A549 (cell line): Measurements from ENCODE around the gene MED9. TPM values are rescaled to one million over a fixed set of nuclear protein-coding genes. Genes with fewer than 3 reads are reported as not detected.

ENCODE experiments used
- ATAC-seq, 2 experiments: fragments of 200-7000 bp in 1 of 2; fragments of >200 bp in 1 of 2; cut with Nextera tagmentation in 1 of 2; cut with Tn5 transposase in 1 of 2; 3 replicates each; pipeline versions ENCODE4 v1.8.0 to v1.9.1; 2018 to 2020; ENCODE audit warnings: mild to moderate bottlenecking in 1 of 2, moderate library complexity in 1 of 2
- CTCF ChIA-PET: fragments of 300-600 bp; sonication (Branson Sonifier 250); formaldehyde crosslinking; extraction: SDS; loops from one replicate; lab custom pipeline; 2021; ENCODE audit warnings: antibody characterized with exemption, inconsistent platforms; lab: Yijun Ruan, JAX
- POLR2A ChIA-PET: fragments of 350-600 bp; formaldehyde crosslinking; extraction: SDS; loops from one replicate; lab custom pipeline; 2021; ENCODE audit warnings: antibody characterized with exemption, inconsistent platforms; lab: Yijun Ruan, JAX
- DNase-seq, 2 experiments: peaks; one replicate each; pipeline versions ENCODE4 v3.0.0 to v3.0.0-alpha.2; 2011 to 2016; ENCODE audit warnings: low read depth in 1 of 2, low spot score in 1 of 2
- FAIRE-seq: peaks from 2 replicates; lab custom pipeline; 2011; peaks lifted over from hg19 to GRCh38; lab: Jason Lieb, UNC
- H3K27ac ChIP-seq, 2 experiments: fragments of >200 bp; sonication (Bioruptor Twin); formaldehyde crosslinking; 3 replicates each; pipeline ENCODE4 v1.5.1; 2016 to 2017
- H3K4me1 ChIP-seq: fragments of >200 bp; sonication (Bioruptor Twin); formaldehyde crosslinking; 3 replicates; pipeline ENCODE4 v1.6.1; 2016
- H3K4me2 ChIP-seq: fragments of >200 bp; sonication (Bioruptor Twin); formaldehyde crosslinking; 3 replicates; pipeline ENCODE4 v1.6.1; 2016
- H3K4me3 ChIP-seq: fragments of >200 bp; sonication (Bioruptor Twin); formaldehyde crosslinking; 3 replicates; pipeline ENCODE4 v1.5.1; 2016
- H3K9me3 ChIP-seq: fragments of >200 bp; sonication (Bioruptor Twin); formaldehyde crosslinking; 3 replicates; pipeline ENCODE4 v1.6.1; 2016
- BHLHE40 ChIP-seq: IDR thresholded peaks from 2 replicates; pipeline ENCODE4 v1.6.1; 2012; ENCODE audit warnings: low read depth, low read length, inconsistent platforms
- CBX2 ChIP-seq: fragments of 200-600 bp; sonication (generic); IDR thresholded peaks from 2 replicates; pipeline ENCODE4 v1.6.1; 2016; ENCODE audit warnings: low read depth, mild to moderate bottlenecking, borderline replicate concordance
- CEBPB ChIP-seq, 2 experiments: fragments of >200 bp in 1 of 2; sonication (Bioruptor Twin) in 1 of 2; formaldehyde crosslinking in 1 of 2; IDR thresholded peaks; 2 replicates each; pipeline ENCODE4 v1.6.1; 2012 to 2016
- CHD4 ChIP-seq: fragments of 200-600 bp; sonication (generic); IDR thresholded peaks from 2 replicates; pipeline ENCODE4 v1.6.1; 2016; ENCODE audit warnings: antibody characterized with exemption, mild to moderate bottlenecking, borderline replicate concordance
- EHF ChIP-seq: fragments of 250-450 bp; sonication (Bioruptor Pico); IDR thresholded peaks from 2 replicates; pipeline ENCODE4 v1.5.0; 2020; ENCODE audit warnings: mild to moderate bottlenecking
- EHMT2 ChIP-seq: fragments of 200-600 bp; sonication (generic); IDR thresholded peaks from 2 replicates; pipeline ENCODE4 v1.6.1; 2016; ENCODE audit warnings: antibody characterized with exemption, low read depth, mild to moderate bottlenecking, moderate library complexity
- EP300 ChIP-seq, 2 experiments: fragments of >200 bp; sonication (Bioruptor Twin); formaldehyde crosslinking; IDR thresholded peaks; 2 replicates in 1 of 2; 3 replicates in 1 of 2; pipeline ENCODE4 v1.6.1; 2016 to 2017
- FOSL2 ChIP-seq, 2 experiments: fragments of 450-650 bp in 1 of 2; fragments of >200 bp in 1 of 2; sonication (Bioruptor Twin) in 1 of 2; formaldehyde crosslinking; IDR thresholded peaks; 2 replicates each; pipeline versions ENCODE4 v1.5.0 to v1.6.1; 2016 to 2020; ENCODE audit warnings: mild to moderate bottlenecking in 1 of 2, moderate library complexity in 1 of 2
- FOXS1 ChIP-seq: fragments of 250-450 bp; sonication (Bioruptor Pico); IDR thresholded peaks from 2 replicates; pipeline ENCODE4 v1.5.0; 2020; ENCODE audit warnings: mild to moderate bottlenecking, moderate library complexity
- HEYL ChIP-seq: fragments of 250-450 bp; sonication (Bioruptor Pico); IDR thresholded peaks from 2 replicates; pipeline ENCODE4 v1.8.0; 2021; ENCODE audit warnings: mild to moderate bottlenecking, moderate library complexity
- HOXB5 ChIP-seq: fragments of 250-450 bp; sonication (Bioruptor Pico); IDR thresholded peaks from 2 replicates; pipeline ENCODE4 v1.5.0; 2020; ENCODE audit warnings: mild to moderate bottlenecking, moderate library complexity
- JUNB ChIP-seq: fragments of >200 bp; sonication (Bioruptor Twin); formaldehyde crosslinking; IDR thresholded peaks from 2 replicates; pipeline ENCODE4 v1.6.1; 2016
- MYC ChIP-seq: IDR thresholded peaks from 2 replicates; pipeline ENCODE4 v1.6.1; 2012; ENCODE audit warnings: mild to moderate bottlenecking, inconsistent platforms, low read length, improper control_type of control experiment, borderline replicate concordance
- NFE2L2 ChIP-seq: fragments of 150-350 bp; conservative IDR thresholded peaks from 2 replicates; pipeline ENCODE4 v1.6.1; 2014; ENCODE audit warnings: low read length
- NPAS2 ChIP-seq: fragments of 250-450 bp; sonication (Bioruptor Pico); IDR thresholded peaks from 2 replicates; pipeline ENCODE4 v1.8.0; 2022; ENCODE audit warnings: mild to moderate bottlenecking, moderate library complexity, borderline replicate concordance
- POLR2AphosphoS2 ChIP-seq: conservative IDR thresholded peaks from 2 replicates; pipeline ENCODE4 v1.6.1; 2012; ENCODE audit warnings: low read length, improper control_type of control experiment, inconsistent platforms
- RAD21 ChIP-seq, 2 experiments: fragments of >200 bp in 1 of 2; sonication (Bioruptor Twin) in 1 of 2; formaldehyde crosslinking in 1 of 2; IDR thresholded peaks in 1 of 2; conservative IDR thresholded peaks in 1 of 2; 2 replicates in 1 of 2; 3 replicates in 1 of 2; pipeline ENCODE4 v1.6.1; 2012 to 2018; ENCODE audit warnings: inconsistent platforms in 1 of 2
- RCOR1 ChIP-seq: fragments of 150-350 bp; IDR thresholded peaks from 2 replicates; pipeline ENCODE4 v1.6.1; 2014; ENCODE audit warnings: antibody characterized with exemption, low read length, low read depth
- RFX5 ChIP-seq: fragments of 450-650 bp; IDR thresholded peaks from 2 replicates; pipeline ENCODE4 v1.7.1; 2014; ENCODE audit warnings: antibody characterized with exemption, mild to moderate bottlenecking, moderate library complexity
- SREBF2 ChIP-seq: fragments of 450-650 bp; IDR thresholded peaks from 2 replicates; pipeline ENCODE4 v1.6.1; 2014; ENCODE audit warnings: mild to moderate bottlenecking, moderate library complexity
- TP53 ChIP-seq: fragments of 250-450 bp; sonication (Bioruptor Pico); IDR thresholded peaks from 2 replicates; pipeline ENCODE4 v1.5.0; 2021; ENCODE audit warnings: mild to moderate bottlenecking, moderate library complexity
- USF2 ChIP-seq: fragments of 450-650 bp; IDR thresholded peaks from 2 replicates; pipeline ENCODE4 v1.6.1; 2014; ENCODE audit warnings: antibody characterized with exemption
- ZFP36 ChIP-seq: fragments of 450-650 bp; IDR thresholded peaks from 2 replicates; pipeline ENCODE4 v1.6.1; 2014; ENCODE audit warnings: borderline replicate concordance; ENCODE audit not compliant: partially characterized antibody
- ZNF302 ChIP-seq: fragments of 250-450 bp; sonication (Bioruptor Pico); IDR thresholded peaks from 2 replicates; pipeline ENCODE4 v1.9.0; 2021; ENCODE audit warnings: inconsistent platforms, mild to moderate bottlenecking, moderate library complexity
- WGBS: methylation state at CpG from one replicate; pipeline ENCODE4 v1.1.6; 2017; ENCODE audit errors: missing lambda C conversion rate; 5-methylcytosine and 5-hydroxymethylcytosine counted together
- polyA plus RNA-seq, 4 experiments: library from polyadenylated mRNA; depleted of rRNA in 3 of 4; stranded (reverse); fragments of >200 nt; fragmentation: RNase III in 1 of 4; extraction: RNeasy Plus Mini Kit Qiagen cat#74134 plus additional on column Dnase treatment in 1 of 4; gene quantifications; 2 replicates in 3 of 4; 3 replicates in 1 of 4; pipeline ENCODE4 v1.2.3, GENCODE V29; 2011 to 2017
- TF ChIP-seq, protein P1 (sequence below): fragments of 200-600 bp; sonication (generic); IDR thresholded peaks from 2 replicates; pipeline ENCODE4 v1.6.1; 2016; ENCODE audit warnings: antibody characterized with exemption, mild to moderate bottlenecking, moderate library complexity
- TF ChIP-seq, protein P2 (sequence below): IDR thresholded peaks from 2 replicates; pipeline ENCODE4 v1.6.1; 2012

The MED9 gene
- polyA plus RNA-seq, 2 of the 4 experiments (the other 2 are of a cell fraction) = 15.2 to 17.4 TPM

DNA sequence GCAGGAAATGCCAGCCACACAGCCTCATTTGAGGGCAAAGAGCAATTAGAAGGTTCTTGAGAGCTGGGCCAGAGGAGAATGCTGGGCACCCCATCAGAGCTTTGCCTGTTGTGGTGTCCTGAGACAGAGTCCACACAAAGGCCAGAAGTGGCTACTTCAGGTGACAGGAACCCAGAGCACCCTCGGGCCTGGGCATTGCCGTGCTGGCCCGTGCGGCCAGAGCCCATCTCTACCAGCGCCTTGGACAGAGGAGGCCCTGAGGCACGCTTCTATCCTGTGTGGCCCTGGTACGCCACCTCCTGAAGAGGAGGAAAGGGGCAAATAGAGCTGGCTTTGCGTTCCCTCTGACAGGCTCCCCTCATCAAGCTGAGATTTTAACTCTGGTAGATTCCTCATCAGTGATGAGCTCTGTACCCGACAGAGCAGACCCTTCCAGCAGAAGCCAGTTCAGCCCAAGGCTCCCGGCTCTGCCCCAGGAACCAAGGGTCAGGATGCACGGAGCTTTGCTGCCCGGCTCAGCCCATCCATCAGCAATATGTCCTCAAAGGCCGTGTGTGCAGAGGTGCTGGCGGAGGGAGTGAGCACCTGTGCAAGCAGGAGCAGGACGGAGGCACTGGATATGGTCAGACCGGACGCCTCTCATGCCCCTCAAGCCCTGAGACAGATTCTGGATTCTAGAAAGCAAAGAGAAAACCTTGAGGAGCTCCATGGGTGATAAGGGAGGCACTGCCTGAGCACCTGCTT lies 22.8 kb downstream of the MED9 start:
- H3K4me3 ChIP-seq = no peak overlapping the region
- no peak for ATAC-seq
- no peak for DNase-seq
- peaks cover 4% of the 10 kb centered on the region; the same call in 2 of the 3 replicates for H3K4me1 ChIP-seq
- TF ChIP-seq RFX5 (no peak), RCOR1 (no peak), EHMT2 (no peak), USF2 (no peak), CEBPB (IDR thresholded peaks at IDR 0.05) (no peak), EHF (CRISPR knock-in tag) (no peak)
- TF ChIP-seq, all 56 proteins: peak for 0
- Histone ChIP-seq H3K9me3 (no peaks in the 10 kb centered on the region), H3K27ac (no peak overlapping the region), H3K4me2 (no peak overlapping the region)
- ChIA-PET CTCF (interaction anchor here (0.5 to 9.6 kb wide), 13 partner anchors 13 to 146 kb away, joined by 3 to 254 read pairs (median 5); no protein-coding TSS in a partner anchor), POLR2A (no interaction called here)
- FAIRE-seq = no peak
- WGBS = 84% methylated on average over 17 of the region's 17 CpGs

- no peak overlapping the region for H3K27ac ChIP-seq
- no peak overlapping the region for H3K4me2 ChIP-seq
- no peak for FAIRE-seq
- no peak overlapping the region for H3K4me3 ChIP-seq
- ChIA-PET POLR2A (no interaction called here), CTCF (interaction anchor here (0.6 to 9.6 kb wide), 8 partner anchors 11 to 146 kb away, joined by 3 to 254 read pairs (median 6); no protein-coding TSS in a partner anchor)
- no peak for DNase-seq
- no peak for ATAC-seq
- peaks cover 4% of the 10 kb centered on the region; the same call in 2 of the 3 replicates for H3K4me1 ChIP-seq
- no peaks in the 10 kb centered on the region for H3K9me3 ChIP-seq
- no peak for TF ChIP-seq TP53 (CRISPR knock-in tag)
- no peak for TF ChIP-seq FOXS1 (CRISPR knock-in tag)
- TF ChIP-seq ZFP36 = no peak
- TF ChIP-seq HEYL (CRISPR knock-in tag) = no peak
- 0 out of 5 replicates have a peak, but pooled peaks of 1 of the 2 experiments have one; percentile 9 for TF ChIP-seq RAD21 (conservative IDR thresholded peaks at IDR 0.05 in 1 of 2, IDR thresholded peaks at IDR 0.05 in 1 of 2)
- TF ChIP-seq JUNB = no peak
- no peak for TF ChIP-seq POLR2AphosphoS2
- WGBS = 73% methylated on average over 14 of the region's 14 CpGs
Measured at GRCh38 chr17:17500999-17501605, 24.3 kb downstream of the MED9 start.

DNA sequence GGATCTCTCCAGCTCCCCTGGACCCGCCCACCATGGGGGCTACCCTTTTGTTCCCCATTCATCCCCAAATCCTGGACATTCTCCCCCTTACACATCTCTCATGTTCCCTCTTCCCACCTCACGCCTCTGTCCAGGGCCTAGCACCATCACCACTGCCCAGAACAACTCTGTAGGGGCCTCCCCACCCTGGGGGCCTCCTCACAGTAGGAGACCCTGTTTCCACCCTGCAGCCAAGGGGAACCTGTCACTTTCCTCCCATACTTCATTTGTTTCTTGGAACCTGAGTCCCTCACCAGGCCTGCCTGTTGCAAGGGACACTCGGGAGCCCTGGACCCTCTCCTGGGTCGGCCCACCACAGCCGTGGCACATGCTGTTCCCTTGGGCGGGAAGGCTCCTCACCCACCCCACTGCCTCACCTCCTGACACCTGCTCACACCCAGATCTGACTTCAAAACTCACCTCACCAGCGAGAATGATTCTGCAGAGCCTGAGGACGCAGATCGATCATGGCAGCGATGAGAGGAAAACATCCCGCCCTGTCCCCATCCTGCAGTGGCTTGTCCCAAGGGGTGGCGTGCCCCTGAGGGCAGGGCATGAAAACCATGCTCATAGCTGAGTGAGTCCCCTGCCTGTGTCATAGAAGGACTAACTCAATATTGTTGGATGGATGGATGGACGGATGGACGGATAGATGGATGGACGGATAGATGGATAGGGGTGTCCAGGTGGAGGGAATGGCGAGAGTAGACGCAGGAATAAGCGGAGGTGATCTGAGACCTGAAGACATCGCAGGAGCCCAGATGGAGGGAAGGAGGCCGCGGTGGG lies 26.2 kb downstream of the MED9 start:
- no peak for DNase-seq
- Histone ChIP-seq H3K4me3 (no peak overlapping the region), H3K4me1 (no peaks in the 10 kb centered on the region), H3K4me2 (no peak overlapping the region), H3K9me3 (no peaks in the 10 kb centered on the region), H3K27ac (no peak overlapping the region)
- POLR2A ChIA-PET = no interaction called here
- FAIRE-seq = no peak
- CTCF ChIA-PET = interaction anchor here (0.5 to 9.6 kb wide), 2 partner anchors 11 to 66 kb away, joined by 3 to 254 read pairs; no protein-coding TSS in a partner anchor
- WGBS = 87% methylated on average over 21 of the region's 21 CpGs
- ATAC-seq = no peak
- TF ChIP-seq RAD21 (conservative IDR thresholded peaks at IDR 0.05 in 1 of 2, IDR thresholded peaks at IDR 0.05 in 1 of 2) (no peak), MYC (no peak), EHMT2 (no peak), BHLHE40 (no peak), NPAS2 (no peak), NFE2L2 (no peak), EHF (CRISPR knock-in tag) (no peak), EP300 (IDR thresholded peaks at IDR 0.05) (no peak), CBX2 (no peak), POLR2AphosphoS2 (no peak), SREBF2 (no peak), HOXB5 (no peak), ZNF302 (CRISPR knock-in tag) (no peak), FOSL2 (IDR thresholded peaks at IDR 0.05) (no peak), FOSL2 (CRISPR knock-in tag; IDR thresholded peaks at IDR 0.05) (no peak), CHD4 (no peak)
- TF ChIP-seq, protein P1, sequence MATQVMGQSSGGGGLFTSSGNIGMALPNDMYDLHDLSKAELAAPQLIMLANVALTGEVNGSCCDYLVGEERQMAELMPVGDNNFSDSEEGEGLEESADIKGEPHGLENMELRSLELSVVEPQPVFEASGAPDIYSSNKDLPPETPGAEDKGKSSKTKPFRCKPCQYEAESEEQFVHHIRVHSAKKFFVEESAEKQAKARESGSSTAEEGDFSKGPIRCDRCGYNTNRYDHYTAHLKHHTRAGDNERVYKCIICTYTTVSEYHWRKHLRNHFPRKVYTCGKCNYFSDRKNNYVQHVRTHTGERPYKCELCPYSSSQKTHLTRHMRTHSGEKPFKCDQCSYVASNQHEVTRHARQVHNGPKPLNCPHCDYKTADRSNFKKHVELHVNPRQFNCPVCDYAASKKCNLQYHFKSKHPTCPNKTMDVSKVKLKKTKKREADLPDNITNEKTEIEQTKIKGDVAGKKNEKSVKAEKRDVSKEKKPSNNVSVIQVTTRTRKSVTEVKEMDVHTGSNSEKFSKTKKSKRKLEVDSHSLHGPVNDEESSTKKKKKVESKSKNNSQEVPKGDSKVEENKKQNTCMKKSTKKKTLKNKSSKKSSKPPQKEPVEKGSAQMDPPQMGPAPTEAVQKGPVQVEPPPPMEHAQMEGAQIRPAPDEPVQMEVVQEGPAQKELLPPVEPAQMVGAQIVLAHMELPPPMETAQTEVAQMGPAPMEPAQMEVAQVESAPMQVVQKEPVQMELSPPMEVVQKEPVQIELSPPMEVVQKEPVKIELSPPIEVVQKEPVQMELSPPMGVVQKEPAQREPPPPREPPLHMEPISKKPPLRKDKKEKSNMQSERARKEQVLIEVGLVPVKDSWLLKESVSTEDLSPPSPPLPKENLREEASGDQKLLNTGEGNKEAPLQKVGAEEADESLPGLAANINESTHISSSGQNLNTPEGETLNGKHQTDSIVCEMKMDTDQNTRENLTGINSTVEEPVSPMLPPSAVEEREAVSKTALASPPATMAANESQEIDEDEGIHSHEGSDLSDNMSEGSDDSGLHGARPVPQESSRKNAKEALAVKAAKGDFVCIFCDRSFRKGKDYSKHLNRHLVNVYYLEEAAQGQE = no peak
- TF ChIP-seq, protein P2, sequence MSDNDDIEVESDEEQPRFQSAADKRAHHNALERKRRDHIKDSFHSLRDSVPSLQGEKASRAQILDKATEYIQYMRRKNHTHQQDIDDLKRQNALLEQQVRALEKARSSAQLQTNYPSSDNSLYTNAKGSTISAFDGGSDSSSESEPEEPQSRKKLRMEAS = no peak
